ENCODE results near the gene DNAH17.

The DNAH17 gene

DNA sequence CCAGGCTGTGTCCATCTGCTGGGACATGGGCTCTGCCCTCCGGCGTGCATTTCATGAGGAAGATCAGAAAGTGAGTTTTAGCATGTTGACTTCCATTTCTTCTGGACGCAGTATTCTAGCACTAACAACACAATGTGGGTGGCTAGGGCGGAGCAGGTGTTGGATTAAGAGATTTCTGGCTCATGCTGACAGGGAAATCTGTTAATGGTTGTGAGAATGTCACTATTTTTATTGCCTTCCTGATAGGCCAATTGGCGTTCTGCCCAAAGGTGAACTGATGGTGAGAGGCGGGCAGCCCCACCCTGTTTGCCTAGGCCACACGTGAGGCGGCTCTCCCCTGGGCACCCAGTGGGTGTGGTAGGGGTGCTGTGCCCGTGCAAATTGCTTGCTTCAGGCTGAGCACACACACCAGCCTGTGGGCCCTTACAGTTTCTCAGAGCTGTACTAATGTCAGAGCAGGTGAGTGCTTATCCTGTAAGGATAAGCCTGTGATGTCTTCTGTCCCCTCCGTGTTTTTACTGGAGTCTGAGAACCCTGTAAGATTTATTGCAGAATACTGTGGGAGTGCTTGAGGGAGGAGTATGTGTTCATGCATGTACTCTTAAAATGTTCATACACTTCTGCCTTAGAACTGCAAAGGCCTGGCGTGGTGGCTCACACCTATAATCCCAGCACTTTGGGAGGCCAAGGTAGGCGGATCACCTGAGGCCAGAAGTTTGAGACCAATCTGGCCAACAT lies 167.8 kb downstream of the DNAH17 start (continued):
- TF ChIP-seq ZNF529 (tag by site-specific recombination; IDR thresholded peaks at IDR 0.05; ENCODE audit: insufficient replicate concordance) (no peak), ZBTB17 (tag by site-specific recombination; IDR thresholded peaks at IDR 0.05) (no peak), ZNF223 (tag by site-specific recombination; IDR thresholded peaks at IDR 0.05) (no peak), EGR2 (tag by site-specific recombination; IDR thresholded peaks at IDR 0.05; ENCODE audit: low read depth) (peak; percentile 73), ZNF16 (tag by site-specific recombination; IDR thresholded peaks at IDR 0.05; ENCODE audit: low read depth) (no peak), ZNF391 (tag by site-specific recombination; IDR thresholded peaks at IDR 0.05; ENCODE audit: borderline replicate concordance, low read depth) (no peak), ZNF600 (tag by site-specific recombination; IDR thresholded peaks at IDR 0.05) (peak; percentile 43; the same call in 1 of the 2 replicates), ZNF174 (tag by site-specific recombination; IDR thresholded peaks at IDR 0.05) (no peak), ZNF670 (tag by site-specific recombination; IDR thresholded peaks at IDR 0.05; ENCODE audit: low read depth) (no peak), ZNF157 (tag by site-specific recombination; IDR thresholded peaks at IDR 0.05) (no peak), OSR2 (tag by site-specific recombination; IDR thresholded peaks at IDR 0.05) (no peak), ZNF23 (tag by site-specific recombination; IDR thresholded peaks at IDR 0.05; ENCODE audit: borderline replicate concordance) (no peak), ZNF677 (tag by site-specific recombination; IDR thresholded peaks at IDR 0.05) (no peak), TCF7L2 (IDR thresholded peaks at IDR 0.05; ENCODE audit: borderline replicate concordance, low read depth, low read length) (no peak), BCL11A (tag by site-specific recombination; IDR thresholded peaks at IDR 0.05; ENCODE audit: low read depth) (no peak), ZNF473 (tag by site-specific recombination; IDR thresholded peaks at IDR 0.05) (no peak), ZNF266 (tag by site-specific recombination; IDR thresholded peaks at IDR 0.05; ENCODE audit: low read depth) (no peak), SP2 (tag by site-specific recombination; IDR thresholded peaks at IDR 0.05) (0 out of 2 replicates have a peak, but pooled peaks have one; percentile 13), ZNF514 (tag by site-specific recombination; IDR thresholded peaks at IDR 0.05) (no peak), ZNF623 (tag by site-specific recombination; IDR thresholded peaks at IDR 0.05) (no peak), ZNF624 (tag by site-specific recombination; IDR thresholded peaks at IDR 0.05) (no peak), ZBTB1 (tag by site-specific recombination; IDR thresholded peaks at IDR 0.05) (no peak)
- TF ChIP-seq, protein P1, sequence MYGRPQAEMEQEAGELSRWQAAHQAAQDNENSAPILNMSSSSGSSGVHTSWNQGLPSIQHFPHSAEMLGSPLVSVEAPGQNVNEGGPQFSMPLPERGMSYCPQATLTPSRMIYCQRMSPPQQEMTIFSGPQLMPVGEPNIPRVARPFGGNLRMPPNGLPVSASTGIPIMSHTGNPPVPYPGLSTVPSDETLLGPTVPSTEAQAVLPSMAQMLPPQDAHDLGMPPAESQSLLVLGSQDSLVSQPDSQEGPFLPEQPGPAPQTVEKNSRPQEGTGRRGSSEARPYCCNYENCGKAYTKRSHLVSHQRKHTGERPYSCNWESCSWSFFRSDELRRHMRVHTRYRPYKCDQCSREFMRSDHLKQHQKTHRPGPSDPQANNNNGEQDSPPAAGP (tag by site-specific recombination; IDR thresholded peaks at IDR 0.05): peak; percentile 99
- TF ChIP-seq, protein P2, sequence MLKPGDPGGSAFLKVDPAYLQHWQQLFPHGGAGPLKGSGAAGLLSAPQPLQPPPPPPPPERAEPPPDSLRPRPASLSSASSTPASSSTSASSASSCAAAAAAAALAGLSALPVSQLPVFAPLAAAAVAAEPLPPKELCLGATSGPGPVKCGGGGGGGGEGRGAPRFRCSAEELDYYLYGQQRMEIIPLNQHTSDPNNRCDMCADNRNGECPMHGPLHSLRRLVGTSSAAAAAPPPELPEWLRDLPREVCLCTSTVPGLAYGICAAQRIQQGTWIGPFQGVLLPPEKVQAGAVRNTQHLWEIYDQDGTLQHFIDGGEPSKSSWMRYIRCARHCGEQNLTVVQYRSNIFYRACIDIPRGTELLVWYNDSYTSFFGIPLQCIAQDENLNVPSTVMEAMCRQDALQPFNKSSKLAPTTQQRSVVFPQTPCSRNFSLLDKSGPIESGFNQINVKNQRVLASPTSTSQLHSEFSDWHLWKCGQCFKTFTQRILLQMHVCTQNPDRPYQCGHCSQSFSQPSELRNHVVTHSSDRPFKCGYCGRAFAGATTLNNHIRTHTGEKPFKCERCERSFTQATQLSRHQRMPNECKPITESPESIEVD (tag by site-specific recombination; IDR thresholded peaks at IDR 0.05): peak; percentile 76; the same call in 1 of the 2 replicates
- TF ChIP-seq, protein P3, sequence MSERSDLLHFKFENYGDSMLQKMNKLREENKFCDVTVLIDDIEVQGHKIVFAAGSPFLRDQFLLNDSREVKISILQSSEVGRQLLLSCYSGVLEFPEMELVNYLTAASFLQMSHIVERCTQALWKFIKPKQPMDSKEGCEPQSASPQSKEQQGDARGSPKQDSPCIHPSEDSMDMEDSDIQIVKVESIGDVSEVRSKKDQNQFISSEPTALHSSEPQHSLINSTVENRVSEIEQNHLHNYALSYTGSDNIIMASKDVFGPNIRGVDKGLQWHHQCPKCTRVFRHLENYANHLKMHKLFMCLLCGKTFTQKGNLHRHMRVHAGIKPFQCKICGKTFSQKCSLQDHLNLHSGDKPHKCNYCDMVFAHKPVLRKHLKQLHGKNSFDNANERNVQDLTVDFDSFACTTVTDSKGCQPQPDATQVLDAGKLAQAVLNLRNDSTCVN (tag by site-specific recombination; optimal IDR thresholded peaks at IDR 0.05): peak; percentile 11
- TF ChIP-seq, protein P4, sequence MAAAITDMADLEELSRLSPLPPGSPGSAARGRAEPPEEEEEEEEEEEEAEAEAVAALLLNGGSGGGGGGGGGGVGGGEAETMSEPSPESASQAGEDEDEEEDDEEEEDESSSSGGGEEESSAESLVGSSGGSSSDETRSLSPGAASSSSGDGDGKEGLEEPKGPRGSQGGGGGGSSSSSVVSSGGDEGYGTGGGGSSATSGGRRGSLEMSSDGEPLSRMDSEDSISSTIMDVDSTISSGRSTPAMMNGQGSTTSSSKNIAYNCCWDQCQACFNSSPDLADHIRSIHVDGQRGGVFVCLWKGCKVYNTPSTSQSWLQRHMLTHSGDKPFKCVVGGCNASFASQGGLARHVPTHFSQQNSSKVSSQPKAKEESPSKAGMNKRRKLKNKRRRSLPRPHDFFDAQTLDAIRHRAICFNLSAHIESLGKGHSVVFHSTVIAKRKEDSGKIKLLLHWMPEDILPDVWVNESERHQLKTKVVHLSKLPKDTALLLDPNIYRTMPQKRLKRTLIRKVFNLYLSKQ (tag by site-specific recombination; IDR thresholded peaks at IDR 0.05; ENCODE audit: borderline replicate concordance): no peak
- TF ChIP-seq, protein P5, sequence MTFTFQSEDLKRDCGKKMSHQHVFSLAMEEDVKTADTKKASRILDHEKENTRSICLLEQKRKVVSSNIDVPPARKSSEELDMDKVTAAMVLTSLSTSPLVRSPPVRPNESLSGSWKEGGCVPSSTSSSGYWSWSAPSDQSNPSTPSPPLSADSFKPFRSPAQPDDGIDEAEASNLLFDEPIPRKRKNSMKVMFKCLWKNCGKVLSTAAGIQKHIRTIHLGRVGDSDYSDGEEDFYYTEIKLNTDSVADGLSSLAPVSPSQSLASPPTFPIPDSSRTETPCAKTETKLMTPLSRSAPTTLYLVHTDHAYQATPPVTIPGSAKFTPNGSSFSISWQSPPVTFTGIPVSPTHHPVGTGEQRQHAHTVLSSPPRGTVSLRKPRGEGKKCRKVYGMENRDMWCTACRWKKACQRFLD (tag by site-specific recombination; IDR thresholded peaks at IDR 0.05): no peak
- TF ChIP-seq, protein P6, sequence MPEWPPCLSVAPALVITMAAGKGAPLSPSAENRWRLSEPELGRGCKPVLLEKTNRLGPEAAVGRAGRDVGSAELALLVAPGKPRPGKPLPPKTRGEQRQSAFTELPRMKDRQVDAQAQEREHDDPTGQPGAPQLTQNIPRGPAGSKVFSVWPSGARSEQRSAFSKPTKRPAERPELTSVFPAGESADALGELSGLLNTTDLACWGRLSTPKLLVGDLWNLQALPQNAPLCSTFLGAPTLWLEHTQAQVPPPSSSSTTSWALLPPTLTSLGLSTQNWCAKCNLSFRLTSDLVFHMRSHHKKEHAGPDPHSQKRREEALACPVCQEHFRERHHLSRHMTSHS (tag by site-specific recombination; IDR thresholded peaks at IDR 0.05): no peak
- TF ChIP-seq, protein P7, sequence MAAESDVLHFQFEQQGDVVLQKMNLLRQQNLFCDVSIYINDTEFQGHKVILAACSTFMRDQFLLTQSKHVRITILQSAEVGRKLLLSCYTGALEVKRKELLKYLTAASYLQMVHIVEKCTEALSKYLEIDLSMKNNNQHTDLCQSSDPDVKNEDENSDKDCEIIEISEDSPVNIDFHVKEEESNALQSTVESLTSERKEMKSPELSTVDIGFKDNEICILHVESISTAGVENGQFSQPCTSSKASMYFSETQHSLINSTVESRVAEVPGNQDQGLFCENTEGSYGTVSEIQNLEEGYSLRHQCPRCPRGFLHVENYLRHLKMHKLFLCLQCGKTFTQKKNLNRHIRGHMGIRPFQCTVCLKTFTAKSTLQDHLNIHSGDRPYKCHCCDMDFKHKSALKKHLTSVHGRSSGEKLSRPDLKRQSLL (tag by site-specific recombination; IDR thresholded peaks at IDR 0.05): no peak

Data from HEK293 (cell line).